SKM-1 (cell line): Measurements from ENCODE around the gene KIR3DL1.
A peak's percentile ranks its signal among the peaks of the same experiment; 100 is the strongest.
"Not testable (repeated sequence)": the region's sequence is repeated elsewhere in the genome, so short reads cannot be mapped to it uniquely, and the experiment has no call there.

Experiments
- DNase-seq: peaks from one replicate; lab custom pipeline; 2025; ENCODE audit not compliant: unreplicated experiment; lab: John Stamatoyannopoulos, UW

Gene KIR3DL1

DNA sequence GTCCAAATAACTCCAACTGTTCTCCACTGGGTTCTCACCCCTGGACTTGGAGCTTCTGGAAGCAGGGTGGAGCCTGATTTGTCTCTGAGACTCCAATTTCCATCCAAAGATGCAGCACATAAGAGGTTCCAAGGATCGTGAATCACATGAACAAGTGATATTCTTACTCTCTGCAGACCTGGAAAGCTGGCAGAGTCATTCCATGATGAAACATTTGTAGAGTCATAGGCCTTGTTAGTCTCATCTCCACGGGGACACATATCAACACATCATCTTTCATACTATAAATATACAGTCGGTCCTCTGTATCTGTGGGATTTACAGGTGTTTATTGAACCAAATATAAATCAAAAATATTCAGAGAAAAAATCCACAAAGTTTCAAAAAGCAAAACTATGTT lies 1.7 kb upstream of the KIR3DL1 start:
- DNase-seq: not testable (repeated sequence)

DNA sequence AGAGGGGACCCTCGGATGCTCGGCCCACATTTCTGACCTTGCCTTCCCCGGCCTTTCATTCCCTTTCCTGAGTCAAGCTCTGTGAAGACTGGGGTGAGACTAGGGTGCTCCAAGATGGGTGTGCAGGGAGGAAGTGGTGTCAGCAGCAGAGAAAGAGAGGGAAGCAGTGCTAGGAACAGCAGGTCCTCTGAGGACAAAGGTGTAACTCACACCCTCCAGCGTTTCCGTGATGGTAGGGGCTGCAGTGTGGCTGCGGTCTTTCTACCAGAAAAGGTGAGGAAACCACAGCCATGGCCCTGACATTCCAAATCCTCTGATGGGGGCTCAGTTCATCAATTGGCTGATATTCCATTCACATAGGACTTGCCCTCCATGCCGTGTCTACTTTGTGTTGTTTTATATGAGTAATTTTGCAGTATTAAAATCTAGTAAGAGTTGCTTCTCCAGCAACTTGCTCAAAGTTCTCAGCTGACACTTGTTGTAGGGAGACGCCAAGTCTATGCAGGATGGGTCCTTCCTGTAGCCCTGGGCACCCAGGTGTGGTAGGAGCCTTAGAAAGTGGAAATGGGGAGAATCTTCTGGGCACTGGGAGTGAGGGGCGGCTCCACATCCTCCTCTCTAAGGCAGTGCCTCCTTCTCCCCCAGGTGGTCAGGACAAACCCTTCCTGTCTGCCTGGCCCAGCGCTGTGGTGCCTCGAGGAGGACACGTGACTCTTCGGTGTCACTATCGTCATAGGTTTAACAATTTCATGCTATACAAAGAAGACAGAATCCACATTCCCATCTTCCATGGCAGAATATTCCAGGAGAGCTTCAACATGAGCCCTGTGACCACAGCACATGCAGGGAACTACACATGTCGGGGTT lies 1.6 kb downstream of the KIR3DL1 start:
- DNase-seq: no peak

DNA sequence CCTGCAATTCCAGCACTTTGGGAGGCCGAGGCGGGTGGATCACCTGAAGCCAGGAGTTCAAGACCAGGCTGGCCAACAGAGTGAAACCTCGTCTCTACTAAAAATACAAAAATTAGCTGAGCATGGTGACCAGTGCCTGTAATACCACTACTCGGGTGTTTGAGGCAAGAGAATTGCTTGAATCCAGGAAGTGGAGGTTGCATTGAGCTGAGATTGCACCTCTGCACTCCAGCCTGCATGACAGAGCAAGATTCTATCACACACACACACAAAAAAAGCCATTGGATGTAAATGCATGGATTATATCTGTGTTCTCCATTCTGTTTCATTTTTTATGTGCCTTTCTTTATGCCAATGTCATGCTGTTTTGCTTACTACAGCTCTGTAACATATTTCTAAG lies 8.1 kb downstream of the KIR3DL1 start:
- DNase-seq: not testable (repeated sequence)

DNA sequence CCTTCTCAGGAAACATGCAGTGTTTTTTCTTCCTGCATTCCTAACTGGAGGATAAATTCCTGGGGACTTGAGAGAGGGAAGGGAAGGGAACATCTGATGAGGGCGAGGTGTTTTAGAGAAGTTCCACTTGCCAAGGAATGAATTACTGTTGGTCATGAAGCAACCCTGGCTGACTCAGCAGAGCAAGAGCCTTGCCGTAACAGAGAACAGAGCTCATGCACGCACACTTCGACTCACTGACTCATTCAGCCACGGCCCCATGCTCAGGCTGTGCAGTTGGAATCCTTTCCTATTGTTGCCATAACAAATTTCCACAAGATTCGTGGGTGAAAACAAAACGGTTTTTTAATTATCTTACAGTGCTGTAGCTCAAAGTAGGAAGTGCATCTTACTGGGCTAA lies 9.1 kb downstream of the KIR3DL1 start:
- DNase-seq: not testable (repeated sequence)

DNA sequence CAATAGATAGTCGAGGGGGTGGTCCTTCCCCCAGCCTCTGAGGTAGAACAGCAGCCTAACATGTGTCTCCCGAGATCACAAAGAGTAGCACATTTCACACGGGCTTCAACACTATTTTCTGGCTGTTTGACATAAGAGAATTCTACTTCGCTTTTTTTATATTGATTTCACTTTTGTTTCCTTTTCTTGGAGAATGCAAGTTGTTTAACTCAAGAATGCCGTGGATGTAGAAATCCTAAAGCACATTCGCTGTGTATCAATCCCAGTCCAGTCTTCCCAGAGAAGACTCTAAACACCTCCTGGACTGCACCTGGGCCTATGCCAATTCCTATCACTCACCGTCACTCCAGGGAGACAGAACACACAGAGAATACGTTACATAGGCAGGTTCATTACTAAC lies 11.8 kb downstream of the KIR3DL1 start:
- not testable (repeated sequence) for DNase-seq

DNA sequence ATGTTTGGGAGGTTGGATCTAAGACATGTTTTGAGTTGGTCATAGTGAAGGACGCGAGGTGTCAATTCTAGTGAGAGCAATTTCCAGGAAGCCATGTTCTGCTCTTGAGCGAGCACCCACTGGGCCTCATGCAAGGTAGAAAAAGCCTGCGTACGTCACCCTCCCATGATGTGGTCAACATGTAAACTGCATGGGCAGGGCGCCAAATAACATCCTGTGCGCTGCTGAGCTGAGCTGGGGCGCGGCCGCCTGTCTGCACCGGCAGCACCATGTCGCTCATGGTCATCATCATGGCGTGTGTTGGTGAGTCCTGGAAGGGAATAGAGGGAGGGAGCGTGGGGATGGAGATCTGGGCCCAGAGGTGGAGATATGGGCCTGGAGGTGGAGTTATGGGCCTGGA lies 16.2 kb downstream of the KIR3DL1 start, which contains the start of gene KIR2DS4:
TSS of gene KIR2DS4 (plus strand) at position 181 of the 400 bp plus-strand sequence.
- DNase-seq: not testable (repeated sequence)

DNA sequence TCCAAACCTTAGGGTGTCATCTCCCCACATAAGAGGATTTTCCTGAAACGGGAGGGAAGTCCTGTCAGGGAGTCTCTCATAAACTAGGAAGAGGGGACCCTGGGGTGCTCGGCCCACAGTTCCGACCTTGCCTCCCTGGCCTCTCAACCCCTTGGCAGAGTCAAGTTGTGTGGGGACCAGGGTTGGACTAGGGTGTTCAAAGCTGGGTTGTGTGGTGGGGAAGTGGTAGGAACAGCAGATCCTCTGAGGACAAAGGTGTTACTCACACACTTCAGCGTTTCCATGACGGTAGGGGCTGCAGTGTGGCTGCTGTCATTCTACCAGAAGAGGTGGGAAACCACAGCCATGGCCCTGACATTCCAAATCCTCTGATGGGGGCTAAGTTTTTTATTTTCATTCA lies 18.9 kb downstream of the KIR3DL1 start:
- not testable (repeated sequence) for DNase-seq

DNA sequence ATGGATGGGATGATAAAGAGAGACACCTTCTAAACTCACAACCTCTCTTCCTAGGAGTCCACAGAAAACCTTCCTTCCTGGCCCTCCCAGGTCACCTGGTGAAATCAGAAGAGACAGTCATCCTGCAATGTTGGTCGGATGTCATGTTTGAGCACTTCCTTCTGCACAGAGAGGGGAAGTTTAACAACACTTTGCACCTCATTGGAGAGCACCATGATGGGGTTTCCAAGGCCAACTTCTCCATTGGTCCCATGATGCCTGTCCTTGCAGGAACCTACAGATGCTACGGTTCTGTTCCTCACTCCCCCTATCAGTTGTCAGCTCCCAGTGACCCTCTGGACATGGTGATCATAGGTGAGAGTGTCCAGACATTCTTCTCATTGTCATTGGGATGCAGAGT lies 21.3 kb downstream of the KIR3DL1 start:
- DNase-seq: not testable (repeated sequence)

DNA sequence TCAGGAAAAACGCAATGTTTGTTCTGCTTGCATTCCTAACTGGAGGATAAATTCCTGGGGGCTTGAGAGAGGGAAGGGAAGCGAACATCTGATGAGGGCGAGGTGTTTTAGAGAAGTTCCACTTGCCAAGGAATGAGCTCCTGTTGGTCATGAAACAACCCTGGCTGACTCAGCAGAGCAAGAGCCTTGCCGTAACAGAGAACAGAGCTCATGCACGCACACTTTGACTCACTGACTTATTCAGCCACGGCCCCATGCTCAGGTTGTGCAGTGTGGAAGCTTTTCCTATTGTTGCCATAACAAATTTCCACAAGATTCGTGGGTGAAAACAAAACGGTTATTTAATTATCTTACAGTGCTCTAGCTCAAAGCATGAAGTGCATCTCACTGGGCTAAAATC lies 26.9 kb downstream of the KIR3DL1 start:
- not testable (repeated sequence) for DNase-seq

DNA sequence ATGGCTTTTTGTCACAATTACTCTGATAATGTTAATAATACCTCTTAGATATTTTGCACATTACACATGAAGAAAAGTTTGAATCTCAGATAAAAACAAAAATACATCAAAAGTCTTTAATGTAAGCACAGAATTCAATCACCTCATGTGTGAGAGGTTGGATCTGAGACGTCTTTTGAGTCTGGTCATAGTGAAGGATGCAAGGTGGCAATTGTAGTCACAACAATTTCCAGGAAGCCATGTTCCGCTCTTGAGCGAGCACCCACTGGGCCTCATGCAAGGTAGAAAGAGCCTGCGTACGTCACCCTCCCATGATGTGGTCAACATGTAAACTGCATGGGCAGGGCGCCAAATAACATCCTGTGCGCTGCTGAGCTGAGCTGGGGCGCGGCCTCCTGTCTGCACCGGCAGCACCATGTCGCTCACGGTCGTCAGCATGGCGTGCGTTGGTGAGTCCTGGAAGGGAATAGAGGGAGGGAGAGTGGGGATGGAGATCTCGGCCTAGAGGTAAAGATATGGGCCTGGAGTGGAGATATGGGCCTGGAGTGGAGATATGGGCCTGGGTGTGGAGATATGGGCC lies 33.9 kb downstream of the KIR3DL1 start, which contains the start of gene KIR3DL2:
TSS of gene KIR3DL2 (plus strand) at position 383 of the 580 bp plus-strand sequence. CDS start at position 416, 33 bp downstream.
- DNase-seq: not testable (repeated sequence)

DNA sequence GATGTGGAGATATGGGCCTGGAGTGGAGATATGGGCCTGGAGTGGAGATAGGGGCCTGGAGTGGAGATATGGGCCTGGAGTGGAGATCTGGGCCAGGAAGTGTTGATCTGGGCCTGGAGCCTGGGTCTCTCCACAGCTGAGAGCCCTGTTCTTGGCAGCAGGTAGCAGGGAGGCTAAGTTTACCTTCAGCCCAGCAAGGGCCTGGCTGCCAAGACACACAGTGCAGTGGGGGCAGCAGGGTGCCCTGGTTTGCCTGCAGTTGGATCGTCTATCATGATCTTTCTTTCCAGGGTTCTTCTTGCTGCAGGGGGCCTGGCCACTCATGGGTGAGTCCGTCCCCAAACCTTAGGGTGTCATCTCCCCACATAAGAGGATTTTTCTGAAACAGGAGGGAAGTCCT lies 34.7 kb downstream of the KIR3DL1 start:
- no peak for DNase-seq

DNA sequence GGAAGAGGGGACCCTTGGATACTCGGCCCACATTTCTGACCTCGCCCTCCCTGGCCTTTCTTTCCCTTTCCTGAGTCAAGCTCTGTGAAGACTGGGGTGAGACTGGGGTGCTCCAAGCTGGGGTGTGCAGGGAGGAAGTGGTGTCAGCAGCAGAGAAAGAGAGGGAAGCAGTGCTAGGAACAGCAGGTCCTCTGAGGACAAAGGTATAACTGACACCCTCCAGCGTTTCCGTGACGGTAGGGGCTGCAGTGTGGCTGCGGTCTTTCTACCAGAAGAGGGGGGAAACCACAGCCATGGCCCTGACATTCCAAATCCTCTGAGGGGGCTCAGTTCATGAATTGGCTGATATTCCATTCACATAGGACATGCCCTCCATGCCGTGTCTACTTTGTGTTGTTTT lies 35.1 kb downstream of the KIR3DL1 start:
- DNase-seq: no peak

DNA sequence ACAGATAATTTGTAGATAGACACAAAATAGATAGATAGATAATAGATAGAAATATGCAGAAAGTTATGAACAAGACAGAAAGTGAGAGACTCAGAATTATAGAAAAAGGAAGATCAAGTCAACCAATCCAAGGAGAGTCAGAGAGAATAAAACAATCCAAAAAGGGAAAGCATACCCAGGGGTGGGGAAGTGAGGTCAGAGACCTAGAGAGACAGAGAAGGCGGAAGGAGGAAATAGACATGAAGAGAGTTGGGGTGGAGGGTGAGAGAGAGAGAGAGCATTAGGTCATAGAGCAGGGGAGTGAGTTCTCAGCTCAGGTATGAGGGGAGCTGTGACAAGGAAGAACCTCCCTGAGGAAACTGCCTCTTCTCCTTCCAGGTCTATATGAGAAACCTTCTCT lies 39.0 kb downstream of the KIR3DL1 start:
- DNase-seq: not testable (repeated sequence)

DNA sequence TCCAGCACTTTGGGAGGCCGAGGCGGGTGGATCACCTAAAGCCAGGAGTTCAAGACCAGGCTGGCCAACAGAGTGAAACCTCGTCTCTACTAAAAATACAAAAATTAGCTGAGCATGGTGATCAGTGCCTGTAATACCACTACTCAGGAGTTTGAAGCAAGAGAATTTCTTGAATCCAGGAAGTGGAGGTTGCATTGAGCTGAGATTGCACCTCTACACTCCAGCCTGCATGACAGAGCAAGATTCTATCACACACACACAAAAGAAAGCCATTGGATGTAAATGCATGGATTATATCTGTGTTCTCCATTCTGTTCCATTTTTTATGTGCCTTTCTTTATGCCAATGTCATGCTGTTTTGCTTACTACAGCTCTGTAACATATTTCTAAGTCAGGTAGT lies 42.2 kb downstream of the KIR3DL1 start:
- DNase-seq: not testable (repeated sequence)

DNA sequence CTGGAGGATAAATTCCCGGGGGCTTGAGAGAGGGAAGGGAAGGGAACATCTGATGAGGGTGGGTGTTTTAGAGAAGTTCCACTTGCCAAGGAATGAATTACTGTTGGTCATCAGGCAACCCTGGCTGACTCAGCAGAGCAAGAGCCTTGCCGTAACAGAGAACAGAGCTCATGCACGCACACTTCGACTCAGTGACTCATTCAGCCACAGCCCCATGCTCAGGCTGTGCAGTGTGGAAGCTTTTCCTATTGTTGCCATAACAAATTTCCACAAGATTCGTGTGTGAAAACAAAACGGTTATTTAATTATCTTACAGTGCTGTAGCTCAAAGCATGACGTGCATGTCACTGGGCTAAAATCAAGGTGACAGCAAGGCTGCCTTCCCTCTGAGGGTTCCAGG lies 43.2 kb downstream of the KIR3DL1 start:
- DNase-seq: not testable (repeated sequence)

DNA sequence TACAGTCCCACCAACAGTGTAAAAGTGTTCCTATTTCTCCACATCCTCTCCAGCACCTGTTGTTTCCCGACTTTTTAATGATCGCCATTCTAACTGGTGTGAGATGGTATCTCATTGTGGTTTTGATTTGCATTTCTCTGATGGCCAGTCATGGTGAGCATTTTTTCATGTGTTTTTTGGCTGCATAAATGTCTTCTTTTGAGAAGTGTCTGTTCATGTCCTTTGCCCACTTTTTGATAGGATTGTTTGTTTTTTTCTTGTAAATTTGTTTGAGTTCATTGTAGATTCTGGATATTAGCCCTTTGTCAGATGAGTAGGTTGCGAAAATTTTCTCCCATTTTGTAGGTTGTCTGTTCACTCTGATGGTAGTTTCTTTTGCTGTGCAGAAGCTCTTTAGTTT lies 47.2 kb downstream of the KIR3DL1 start:
- not testable (repeated sequence) for DNase-seq

DNA sequence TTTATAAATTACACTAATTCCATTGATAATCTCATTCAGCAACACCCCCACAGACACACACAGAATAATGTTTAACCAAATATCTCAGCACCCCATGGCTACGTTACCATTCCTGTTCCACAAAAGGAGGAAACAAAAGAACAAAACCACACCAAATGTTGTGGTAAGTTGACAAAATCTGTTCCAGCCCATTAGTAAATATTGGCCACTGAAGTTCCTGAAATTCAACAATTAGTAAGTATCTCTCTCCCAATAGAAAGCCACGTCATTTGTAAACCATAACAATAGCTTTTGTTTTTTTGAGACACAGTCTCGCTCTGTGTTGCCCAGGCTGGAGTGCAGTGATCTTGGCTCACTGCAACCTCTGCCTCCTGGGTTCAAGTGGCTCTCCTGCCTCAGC lies 55.4 kb downstream of the KIR3DL1 start:
- no peak for DNase-seq

DNA sequence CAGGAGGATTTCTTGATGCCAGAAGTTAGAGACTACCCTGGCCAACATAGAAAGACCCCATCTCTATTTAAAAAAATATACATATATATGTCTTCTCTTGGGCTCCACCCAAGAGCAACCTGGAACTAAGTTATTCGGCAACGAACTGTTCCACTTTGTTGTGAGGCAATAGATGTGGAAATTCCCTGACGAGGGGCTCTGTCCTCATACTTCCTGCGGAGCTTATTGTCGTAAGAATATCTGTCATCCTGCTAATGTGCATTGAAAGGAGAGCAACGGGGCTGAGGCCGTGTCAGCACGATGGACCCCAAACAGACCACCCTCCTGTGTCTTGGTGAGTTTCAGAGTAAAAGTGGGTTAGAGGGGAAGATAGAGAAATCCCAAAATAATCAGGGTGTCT lies 57.7 kb downstream of the KIR3DL1 start, which contains the start of gene FCAR:
TSS of gene FCAR (plus strand) at position 246 of the 400 bp plus-strand sequence. CDS start at position 301, 55 bp downstream.
- DNase-seq: peak; percentile 0

DNA sequence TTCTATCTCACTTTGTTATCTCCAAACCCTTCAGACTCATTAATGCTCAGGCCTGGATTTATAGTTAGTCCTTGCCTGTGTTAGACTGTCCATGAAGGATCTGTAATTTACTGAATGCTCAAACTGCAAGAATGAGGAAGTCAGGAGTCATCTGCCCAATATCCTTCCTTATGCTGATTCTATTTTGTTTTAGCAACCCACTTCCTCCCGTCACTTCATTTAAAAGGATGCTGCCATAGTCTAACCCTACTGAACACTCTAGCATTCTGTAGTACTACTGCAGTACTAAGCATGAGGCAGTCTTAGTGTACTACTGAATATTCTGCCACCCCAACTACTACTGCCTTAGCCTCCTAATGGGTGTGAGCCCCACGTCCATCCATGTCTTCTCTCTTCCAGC lies 59.2 kb downstream of the KIR3DL1 start:
- DNase-seq: peak; percentile 7

DNA sequence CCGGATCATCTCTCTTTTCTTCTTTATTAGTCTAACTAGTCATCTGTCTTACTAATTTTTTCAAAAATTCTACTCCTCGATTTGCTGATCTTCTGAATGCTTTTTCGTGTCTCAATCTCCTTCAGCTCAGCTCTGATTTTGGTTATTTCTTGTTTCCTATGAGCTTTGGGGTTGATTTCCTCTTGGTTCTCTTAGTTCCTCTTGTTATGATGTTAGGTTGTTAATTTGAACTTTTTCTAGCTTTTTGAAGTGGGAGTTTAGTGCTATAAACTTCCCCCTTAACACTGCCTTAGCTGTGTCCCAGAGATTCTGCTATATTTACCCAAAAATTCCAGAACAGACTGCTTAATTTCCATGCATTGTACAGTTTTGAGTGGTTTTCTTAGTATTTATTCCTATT lies 61.2 kb downstream of the KIR3DL1 start:
- no peak for DNase-seq
